GM12874 (cell line): Measurements from ENCODE around the gene CHDH.

Experiments
- TF ChIP-seq, protein P1 (sequence below): IDR thresholded peaks from 2 replicates; pipeline ENCODE4 v1.5.1; 2011; ENCODE audit warnings: low read depth, mild to moderate bottlenecking, control low read depth, low read length, moderate library complexity; ENCODE audit not compliant: insufficient read depth

Gene CHDH

GRCh38 chr3:53772562-53772961 lies 73.7 kb downstream of the CHDH start:
- TF ChIP-seq, protein P1, sequence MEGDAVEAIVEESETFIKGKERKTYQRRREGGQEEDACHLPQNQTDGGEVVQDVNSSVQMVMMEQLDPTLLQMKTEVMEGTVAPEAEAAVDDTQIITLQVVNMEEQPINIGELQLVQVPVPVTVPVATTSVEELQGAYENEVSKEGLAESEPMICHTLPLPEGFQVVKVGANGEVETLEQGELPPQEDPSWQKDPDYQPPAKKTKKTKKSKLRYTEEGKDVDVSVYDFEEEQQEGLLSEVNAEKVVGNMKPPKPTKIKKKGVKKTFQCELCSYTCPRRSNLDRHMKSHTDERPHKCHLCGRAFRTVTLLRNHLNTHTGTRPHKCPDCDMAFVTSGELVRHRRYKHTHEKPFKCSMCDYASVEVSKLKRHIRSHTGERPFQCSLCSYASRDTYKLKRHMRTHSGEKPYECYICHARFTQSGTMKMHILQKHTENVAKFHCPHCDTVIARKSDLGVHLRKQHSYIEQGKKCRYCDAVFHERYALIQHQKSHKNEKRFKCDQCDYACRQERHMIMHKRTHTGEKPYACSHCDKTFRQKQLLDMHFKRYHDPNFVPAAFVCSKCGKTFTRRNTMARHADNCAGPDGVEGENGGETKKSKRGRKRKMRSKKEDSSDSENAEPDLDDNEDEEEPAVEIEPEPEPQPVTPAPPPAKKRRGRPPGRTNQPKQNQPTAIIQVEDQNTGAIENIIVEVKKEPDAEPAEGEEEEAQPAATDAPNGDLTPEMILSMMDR = no peak

- TF ChIP-seq, protein P1 = no peak
Measured at GRCh38 chr3:53768478-53769459, 77.5 kb downstream of the CHDH start.

GRCh38 chr3:53766706-53767105 lies 79.5 kb downstream of the CHDH start:
- TF ChIP-seq, protein P1 = no peak

GRCh38 chr3:53765753-53766152 lies 80.5 kb downstream of the CHDH start:
- TF ChIP-seq, protein P1 = no peak

DNA sequence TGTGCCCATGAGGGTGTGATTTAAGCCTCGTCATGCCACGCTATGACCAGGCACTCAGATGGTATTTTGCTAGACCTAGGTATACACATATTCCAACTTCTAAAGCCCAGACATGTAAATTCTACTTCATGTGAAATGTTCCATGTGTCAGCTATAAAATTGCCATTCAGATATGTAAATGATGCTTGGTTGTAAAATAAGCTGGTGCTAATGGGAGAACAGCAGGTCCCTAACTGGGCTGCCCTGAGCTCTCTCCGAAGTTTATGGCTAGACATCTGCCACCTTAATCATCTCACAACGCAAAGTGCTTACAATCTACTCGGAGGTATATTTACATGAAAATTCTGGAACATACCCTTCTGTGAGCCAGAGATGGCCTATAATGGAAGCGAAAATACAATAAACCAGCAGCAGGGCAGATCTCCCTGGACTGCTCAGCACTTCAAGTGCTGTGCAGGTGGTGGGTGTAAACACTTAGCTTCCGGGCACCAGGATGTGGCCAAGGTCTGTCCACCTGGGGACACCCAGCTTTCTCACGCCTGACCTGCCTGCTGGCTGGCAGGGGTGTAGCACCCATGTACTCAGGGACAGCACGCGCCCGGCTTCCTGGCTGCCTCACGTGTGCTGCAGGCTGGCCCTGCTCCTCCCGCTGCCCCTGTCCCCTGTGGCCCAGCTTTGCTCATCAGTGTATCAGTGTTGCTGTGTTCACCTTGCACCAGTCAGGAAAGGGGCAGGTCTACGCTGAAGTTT lies 82.0 kb downstream of the CHDH start:
- TF ChIP-seq, protein P1 = no peak

GRCh38 chr3:53763353-53763752 lies 82.9 kb downstream of the CHDH start:
- TF ChIP-seq, protein P1 = no peak
